UCSD-AML1 (cell line): Measurements from ENCODE around the gene TOLLIP.
"Not testable (repeated sequence)": the region's sequence is repeated elsewhere in the genome, so short reads cannot be mapped to it uniquely, and the experiment has no call there.

Source experiments
- DNase-seq: peaks from one replicate; lab custom pipeline; 2025; ENCODE audit not compliant: unreplicated experiment; lab: John Stamatoyannopoulos, UW

TOLLIP gene

GRCh38 chr11:1344056-1344635, 34.7 kb upstream of the TOLLIP start:
- no peak for DNase-seq

- no peak for DNase-seq
Measured at GRCh38 chr11:1343391-1344055, 34.1 kb upstream of the TOLLIP start.

GRCh38 chr11:1342946-1343345, 33.5 kb upstream of the TOLLIP start:
- no peak for DNase-seq

- DNase-seq: no peak
Measured at GRCh38 chr11:1341928-1342524, 32.6 kb upstream of the TOLLIP start.

GRCh38 chr11:1341226-1341625, 31.8 kb upstream of the TOLLIP start:
- DNase-seq: not testable (repeated sequence)

- DNase-seq: no peak
Measured at GRCh38 chr11:1340111-1340510, 30.7 kb upstream of the TOLLIP start.

- DNase-seq: no peak
Measured at GRCh38 chr11:1339066-1339675, 29.7 kb upstream of the TOLLIP start.

- no peak for DNase-seq
Measured at GRCh38 chr11:1338201-1339065, 29.0 kb upstream of the TOLLIP start.

- no peak for DNase-seq
Measured at GRCh38 chr11:1337647-1338007, 28.2 kb upstream of the TOLLIP start.

GRCh38 chr11:1336836-1337646, 27.6 kb upstream of the TOLLIP start:
- no peak for DNase-seq

- DNase-seq: peak; percentile 53
Measured at GRCh38 chr11:1335811-1336761, 26.7 kb upstream of the TOLLIP start.

GRCh38 chr11:1335264-1335810, 25.9 kb upstream of the TOLLIP start:
- DNase-seq: no peak

GRCh38 chr11:1333860-1334259, 24.4 kb upstream of the TOLLIP start:
- no peak for DNase-seq

- no peak for DNase-seq
Measured at GRCh38 chr11:1333091-1333772, 23.8 kb upstream of the TOLLIP start.

GRCh38 chr11:1330473-1330872, 21.0 kb upstream of the TOLLIP start:
- DNase-seq: no peak

- no peak for DNase-seq
Measured at GRCh38 chr11:1327064-1327460, 17.6 kb upstream of the TOLLIP start.

- no peak for DNase-seq
Measured at GRCh38 chr11:1326435-1327063, 17.1 kb upstream of the TOLLIP start.

- no peak for DNase-seq
Measured at GRCh38 chr11:1323774-1324173, 14.3 kb upstream of the TOLLIP start.
